Measurements from ENCODE around the gene GALNT18.

Gene GALNT18

DNA sequence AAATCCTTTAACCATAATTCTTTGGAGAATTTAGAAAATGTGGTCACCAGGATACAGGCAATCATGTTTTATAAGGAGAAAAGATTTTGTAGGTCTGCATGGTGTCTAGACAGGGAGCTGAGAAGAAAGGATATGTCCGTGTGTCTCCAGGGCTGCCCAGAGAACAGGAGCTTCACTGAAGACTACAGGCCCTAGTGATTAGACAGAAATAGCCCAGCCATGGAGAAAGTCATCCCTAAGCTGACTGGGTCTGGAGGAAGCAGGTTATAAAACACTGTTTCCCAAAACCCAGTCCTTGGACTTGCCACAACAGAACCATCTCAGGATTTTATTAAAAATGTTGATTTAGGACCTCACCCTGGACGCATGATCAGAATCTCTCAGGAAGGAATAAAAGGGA, 84.4 kb downstream of the GALNT18 start:
- Mint-ChIP-seq H3K4me3 (no peak overlapping the region), H3K9me3 (no peaks in the 10 kb centered on the region), H3K27me3 (peaks cover 9% of the 10 kb centered on the region), H3K4me1 (ENCODE audit: low read depth) (peaks cover 39% of the 10 kb centered on the region), H3K36me3 (ENCODE audit: low read depth) (peaks cover 21% of the 10 kb centered on the region), H3K27ac (no peak overlapping the region)
- intact Hi-C loops (cut with micrococcal nuclease): no loop called here

DNA sequence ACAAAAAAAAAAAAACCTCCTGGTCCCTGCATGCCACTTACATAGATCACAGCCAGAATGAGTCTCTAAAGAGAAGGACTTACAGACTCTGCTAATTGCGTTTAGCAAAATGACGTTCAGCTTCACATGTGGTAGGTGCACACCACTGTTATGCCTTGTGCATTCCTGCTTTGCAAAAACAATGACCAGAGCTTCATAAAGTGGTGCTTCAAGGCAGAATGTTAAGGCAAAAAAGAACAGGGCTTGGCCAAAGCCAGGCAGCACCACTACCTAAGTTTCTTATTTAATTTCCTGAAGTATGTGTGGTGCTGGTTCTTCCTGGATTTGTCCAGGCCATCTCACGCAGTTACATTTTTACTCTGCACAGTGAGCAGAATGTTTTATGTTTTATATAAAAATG, 85.2 kb downstream of the GALNT18 start:
- no peaks in the 10 kb centered on the region for H3K9me3 Mint-ChIP-seq
- intact Hi-C loops (cut with micrococcal nuclease): no loop called here
- H3K4me3 Mint-ChIP-seq: no peak overlapping the region
- H3K4me1 Mint-ChIP-seq (ENCODE audit: low read depth): peaks cover 42% of the 10 kb centered on the region
- H3K27ac Mint-ChIP-seq: no peak overlapping the region
- peaks cover 28% of the 10 kb centered on the region for H3K36me3 Mint-ChIP-seq (ENCODE audit: low read depth)
- H3K27me3 Mint-ChIP-seq: peaks cover 9% of the 10 kb centered on the region

GRCh38 chr11:11535611-11536010, 86.2 kb downstream of the GALNT18 start:
- Mint-ChIP-seq H3K27me3 (peaks cover 9% of the 10 kb centered on the region), H3K4me3 (no peak overlapping the region), H3K36me3 (ENCODE audit: low read depth) (peaks cover 28% of the 10 kb centered on the region), H3K9me3 (no peaks in the 10 kb centered on the region), H3K27ac (peak overlapping the region; percentile 30), H3K4me1 (ENCODE audit: low read depth) (peaks cover 48% of the 10 kb centered on the region)
- intact Hi-C loops (cut with micrococcal nuclease): no loop called here

DNA sequence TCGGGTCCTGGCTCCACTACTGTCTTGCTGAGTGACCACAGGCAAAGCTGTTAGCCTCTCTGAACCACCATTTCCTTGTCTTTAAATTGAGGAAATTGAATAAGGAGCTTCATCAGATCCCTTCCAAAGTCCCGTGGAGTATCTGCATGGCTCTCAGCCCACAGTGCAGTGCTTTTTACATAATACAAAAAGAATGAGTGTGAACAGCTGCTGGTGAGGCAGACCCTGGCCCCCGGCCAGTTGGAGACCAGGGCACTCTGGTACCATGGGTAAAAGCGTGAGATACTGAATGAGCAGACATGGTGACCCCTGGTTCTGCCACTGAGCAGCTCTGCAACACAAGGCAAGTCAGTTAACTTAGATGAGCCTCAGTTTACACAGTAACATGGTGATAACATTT, 86.8 kb downstream of the GALNT18 start:
- H3K36me3 Mint-ChIP-seq (ENCODE audit: low read depth): peaks cover 28% of the 10 kb centered on the region
- peaks cover 10% of the 10 kb centered on the region for H3K27me3 Mint-ChIP-seq
- H3K4me3 Mint-ChIP-seq: no peak overlapping the region
- H3K9me3 Mint-ChIP-seq: no peaks in the 10 kb centered on the region
- intact Hi-C loops (cut with micrococcal nuclease): no loop called here
- H3K27ac Mint-ChIP-seq: no peak overlapping the region
- peaks cover 48% of the 10 kb centered on the region for H3K4me1 Mint-ChIP-seq (ENCODE audit: low read depth)

GRCh38 chr11:11533751-11534150, 88.1 kb downstream of the GALNT18 start:
- intact Hi-C loops (cut with micrococcal nuclease): no loop called here
- H3K27me3 Mint-ChIP-seq: peaks cover 13% of the 10 kb centered on the region
- H3K4me1 Mint-ChIP-seq (ENCODE audit: low read depth): peaks cover 41% of the 10 kb centered on the region
- peaks cover 28% of the 10 kb centered on the region for H3K36me3 Mint-ChIP-seq (ENCODE audit: low read depth)
- no peaks in the 10 kb centered on the region for H3K9me3 Mint-ChIP-seq
- no peak overlapping the region for H3K27ac Mint-ChIP-seq
- H3K4me3 Mint-ChIP-seq: no peak overlapping the region

GRCh38 chr11:11533057-11533456, 88.7 kb downstream of the GALNT18 start:
- intact Hi-C loops (cut with micrococcal nuclease): no loop called here
- Mint-ChIP-seq H3K4me3 (no peak overlapping the region), H3K27me3 (peaks cover 13% of the 10 kb centered on the region), H3K27ac (no peak overlapping the region), H3K36me3 (ENCODE audit: low read depth) (peaks cover 28% of the 10 kb centered on the region), H3K9me3 (no peaks in the 10 kb centered on the region), H3K4me1 (ENCODE audit: low read depth) (peaks cover 37% of the 10 kb centered on the region)

GRCh38 chr11:11532574-11532973, 89.2 kb downstream of the GALNT18 start:
- Mint-ChIP-seq H3K27me3 (peaks cover 13% of the 10 kb centered on the region), H3K9me3 (no peaks in the 10 kb centered on the region), H3K27ac (no peak overlapping the region), H3K4me1 (ENCODE audit: low read depth) (peaks cover 37% of the 10 kb centered on the region), H3K4me3 (no peak overlapping the region), H3K36me3 (ENCODE audit: low read depth) (peaks cover 28% of the 10 kb centered on the region)
- intact Hi-C loops (cut with micrococcal nuclease): no loop called here

DNA sequence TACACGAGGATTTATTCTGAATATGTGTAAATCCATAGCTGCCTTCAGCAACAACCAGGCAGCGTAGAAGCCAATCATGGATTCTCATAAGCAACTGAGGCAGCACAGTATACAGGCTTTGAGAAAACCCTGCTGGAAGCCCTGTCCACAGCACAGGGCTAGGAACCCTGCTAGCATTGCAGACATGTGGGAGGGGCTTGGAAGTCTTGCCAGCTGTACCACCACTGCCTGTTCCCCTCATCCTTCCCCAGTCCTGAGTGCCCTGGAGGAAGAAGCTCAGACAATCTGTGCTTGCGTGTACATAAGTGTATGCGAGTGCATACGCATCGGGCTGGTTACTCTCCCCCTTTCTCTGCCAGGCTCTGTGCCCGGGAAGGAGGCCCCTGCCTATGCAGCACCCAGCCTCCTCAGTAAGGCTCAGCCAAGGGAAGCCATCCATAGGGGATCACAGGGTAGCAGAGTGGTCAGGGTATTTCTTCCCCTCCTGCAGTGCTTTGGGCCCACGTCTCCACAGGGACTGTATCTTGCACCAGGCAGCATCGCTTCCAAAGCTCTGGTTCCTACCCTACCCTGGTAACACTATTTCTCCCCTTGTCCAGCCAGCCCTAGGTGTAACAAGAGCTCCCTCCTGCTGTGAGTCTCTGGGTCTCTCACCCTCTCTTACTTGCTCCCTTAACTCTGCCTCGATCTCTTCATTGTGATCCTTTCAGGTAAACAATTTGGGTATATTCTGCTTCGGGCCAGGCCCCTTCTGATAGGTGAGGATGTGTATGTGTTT, 90.5 kb downstream of the GALNT18 start:
- Mint-ChIP-seq H3K27me3 (peaks cover 13% of the 10 kb centered on the region), H3K27ac (no peak overlapping the region), H3K36me3 (ENCODE audit: low read depth) (peaks cover 28% of the 10 kb centered on the region), H3K4me1 (ENCODE audit: low read depth) (peaks cover 34% of the 10 kb centered on the region), H3K4me3 (no peak overlapping the region), H3K9me3 (no peaks in the 10 kb centered on the region)
- intact Hi-C loops (cut with micrococcal nuclease): no loop called here

GRCh38 chr11:11528986-11529385, 92.8 kb downstream of the GALNT18 start:
- Mint-ChIP-seq H3K9me3 (no peaks in the 10 kb centered on the region), H3K4me3 (no peak overlapping the region), H3K27me3 (peaks cover 21% of the 10 kb centered on the region), H3K4me1 (ENCODE audit: low read depth) (peaks cover 34% of the 10 kb centered on the region), H3K27ac (no peak overlapping the region), H3K36me3 (ENCODE audit: low read depth) (peaks cover 33% of the 10 kb centered on the region)
- intact Hi-C loops (cut with micrococcal nuclease): no loop called here

DNA sequence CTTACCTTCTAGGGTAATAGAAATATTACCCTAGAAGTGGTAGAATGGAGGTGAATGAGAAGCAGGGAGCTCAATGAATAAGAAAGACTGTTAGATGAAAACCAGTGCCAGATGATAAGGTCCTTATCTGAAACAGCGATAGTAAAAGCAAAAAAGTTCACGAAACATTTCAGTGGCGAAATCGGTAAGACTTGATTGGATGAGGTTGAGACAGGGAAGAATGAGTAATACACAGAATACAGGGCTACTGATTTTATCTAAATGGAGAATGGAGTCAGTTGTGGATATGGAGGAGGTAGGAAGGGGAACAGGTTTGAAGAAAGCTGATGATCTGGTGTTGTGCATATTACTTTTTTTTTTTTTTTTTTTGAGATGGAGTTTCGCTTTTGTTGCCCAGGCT, 96.5 kb downstream of the GALNT18 start:
- H3K9me3 Mint-ChIP-seq: no peaks in the 10 kb centered on the region
- H3K36me3 Mint-ChIP-seq (ENCODE audit: low read depth): peaks cover 17% of the 10 kb centered on the region
- intact Hi-C loops (cut with micrococcal nuclease): no loop called here
- H3K27me3 Mint-ChIP-seq: peaks cover 20% of the 10 kb centered on the region
- no peak overlapping the region for H3K4me3 Mint-ChIP-seq
- H3K27ac Mint-ChIP-seq: no peak overlapping the region
- peaks cover 43% of the 10 kb centered on the region for H3K4me1 Mint-ChIP-seq (ENCODE audit: low read depth)

DNA sequence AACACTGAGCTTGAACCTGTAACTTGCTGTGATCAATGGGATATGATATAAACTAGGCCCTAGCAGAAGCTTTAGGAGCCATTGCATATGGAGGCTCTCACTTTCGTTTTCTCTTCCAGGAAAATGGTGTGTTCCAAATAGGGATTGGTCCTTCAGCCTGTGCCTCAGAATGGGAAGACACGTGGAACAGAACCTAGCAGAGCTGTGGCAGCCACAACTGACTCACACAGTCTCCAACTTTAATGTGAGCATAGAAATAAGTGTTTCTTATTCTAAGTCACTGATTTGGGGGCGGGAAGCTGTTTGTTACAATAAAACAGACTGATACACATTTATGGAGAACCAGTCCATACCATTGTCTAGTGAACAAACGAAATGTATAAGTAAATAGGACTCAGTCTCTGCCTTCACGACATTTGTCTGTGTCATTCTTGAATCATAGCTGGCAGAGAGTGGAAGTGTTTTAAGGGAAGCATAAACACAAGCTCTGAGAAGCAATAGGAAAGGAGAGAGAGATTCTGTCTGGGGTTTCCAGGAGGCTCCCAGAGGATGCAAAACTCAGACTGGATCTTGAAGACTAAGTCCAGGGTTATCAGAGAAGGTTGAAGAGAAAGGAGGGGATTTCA, 97.3 kb downstream of the GALNT18 start:
- Mint-ChIP-seq H3K36me3 (ENCODE audit: low read depth) (peaks cover 17% of the 10 kb centered on the region), H3K9me3 (no peaks in the 10 kb centered on the region), H3K27ac (no peak overlapping the region), H3K4me1 (ENCODE audit: low read depth) (peaks cover 47% of the 10 kb centered on the region), H3K27me3 (peaks cover 18% of the 10 kb centered on the region), H3K4me3 (no peak overlapping the region)
- intact Hi-C loops (cut with micrococcal nuclease): no loop called here

GRCh38 chr11:11522591-11522990, 99.2 kb downstream of the GALNT18 start:
- Mint-ChIP-seq H3K27ac (no peak overlapping the region), H3K4me1 (ENCODE audit: low read depth) (peaks cover 50% of the 10 kb centered on the region), H3K36me3 (ENCODE audit: low read depth) (peaks cover 17% of the 10 kb centered on the region), H3K9me3 (no peaks in the 10 kb centered on the region), H3K4me3 (no peak overlapping the region), H3K27me3 (peaks cover 18% of the 10 kb centered on the region)
- intact Hi-C loops (cut with micrococcal nuclease): no loop called here

GRCh38 chr11:11521306-11522002, 100.4 kb downstream of the GALNT18 start:
- Mint-ChIP-seq H3K36me3 (ENCODE audit: low read depth) (peaks cover 17% of the 10 kb centered on the region), H3K4me1 (ENCODE audit: low read depth) (peaks cover 50% of the 10 kb centered on the region), H3K9me3 (no peaks in the 10 kb centered on the region), H3K4me3 (no peak overlapping the region), H3K27me3 (peaks cover 19% of the 10 kb centered on the region), H3K27ac (no peak overlapping the region)
- intact Hi-C loops (cut with micrococcal nuclease): no loop called here

- peaks cover 47% of the 10 kb centered on the region for H3K4me1 Mint-ChIP-seq (ENCODE audit: low read depth)
- intact Hi-C loops (cut with micrococcal nuclease): no loop called here
- no peak overlapping the region for H3K27ac Mint-ChIP-seq
- peaks cover 22% of the 10 kb centered on the region for H3K27me3 Mint-ChIP-seq
- peaks cover 17% of the 10 kb centered on the region for H3K36me3 Mint-ChIP-seq (ENCODE audit: low read depth)
- H3K9me3 Mint-ChIP-seq: no peaks in the 10 kb centered on the region
- H3K4me3 Mint-ChIP-seq: no peak overlapping the region
Measured at GRCh38 chr11:11520231-11521015, 101.4 kb downstream of the GALNT18 start.

All from dendritic cell treated with granulocyte-macrophage colony-stimulating factor and Interleukin-4, amounts not matched to agents 40 ng/mL and 50 ng/mL, for 4 days (primary cell).